Neural cell (in vitro differentiated cells): Measurements from ENCODE around the gene CCDC30. TPM values are rescaled to one million over a fixed set of nuclear protein-coding genes. Genes with fewer than 3 reads are reported as not detected.

Source experiments
- H2AFZ ChIP-seq: fragments of 200-600, 300-800 bp; sonication (generic), shearing (Covaris generic); 2 replicates; pipeline ENCODE4 v1.6.0; 2014; ENCODE audit warnings: low read depth, mild to moderate bottlenecking, antibody characterized with exemption, low read length, moderate library complexity
- H3F3A ChIP-seq: fragments of 200-600 bp; shearing (Covaris generic); 2 replicates; pipeline ENCODE4 v1.6.1; 2016; ENCODE audit warnings: mild to moderate bottlenecking, moderate library complexity, mixed read lengths, antibody characterized with exemption, low read length; ENCODE audit not compliant: insufficient read depth, poor library complexity, severe bottlenecking
- H3K27ac ChIP-seq: fragments of 200-600, 300-800 bp; sonication (generic), shearing (Covaris generic); 2 replicates; pipeline ENCODE4 v1.5.1; 2014; ENCODE audit warnings: mild to moderate bottlenecking, low read length, moderate library complexity
- H3K27me3 ChIP-seq: fragments of 300-800, 200-600 bp; sonication (generic), shearing (Covaris generic); 2 replicates; pipeline ENCODE4 v1.6.0; 2014; ENCODE audit warnings: mild to moderate bottlenecking, low read depth, low read length, moderate library complexity; ENCODE audit not compliant: insufficient read depth
- H3K36me3 ChIP-seq: fragments of 300-800, 200-600 bp; sonication (generic), shearing (Covaris generic); 2 replicates; pipeline ENCODE4 v1.5.1; 2014; ENCODE audit warnings: mild to moderate bottlenecking, antibody characterized with exemption, low read length, moderate library complexity; ENCODE audit not compliant: insufficient read depth
- H3K4me2 ChIP-seq: fragments of 300-800, 200-600 bp; sonication (generic), shearing (Covaris generic); 2 replicates; pipeline ENCODE4 v1.6.0; 2014; ENCODE audit warnings: mild to moderate bottlenecking, low read length
- H3K4me3 ChIP-seq: fragments of 300-800, 200-600 bp; sonication (generic), shearing (Covaris generic); 2 replicates; pipeline ENCODE4 v1.5.1; 2014; ENCODE audit warnings: mild to moderate bottlenecking, low read length, moderate library complexity
- H3K79me2 ChIP-seq: fragments of 200-600 bp; shearing (Covaris generic); replicated peaks from 2 replicates; pipeline ENCODE4 v1.6.0; 2014; ENCODE audit warnings: mild to moderate bottlenecking, low read length, moderate library complexity; ENCODE audit not compliant: insufficient read depth
- H3K9ac ChIP-seq: fragments of 300-800, 200-600 bp; sonication (generic), shearing (Covaris generic); 2 replicates; pipeline ENCODE4 v1.6.1; 2016; ENCODE audit warnings: mild to moderate bottlenecking, low read length, mixed read lengths
- H3K9me2 ChIP-seq: fragments of 200-600 bp; shearing (Covaris generic); 2 replicates; pipeline ENCODE4 v1.6.1; 2016; ENCODE audit warnings: mild to moderate bottlenecking, low read length, mixed read lengths; ENCODE audit not compliant: insufficient read depth
- H3K9me3 ChIP-seq: fragments of 200-600, 300-800 bp; sonication (generic), shearing (Covaris generic); 2 replicates; pipeline ENCODE4 v1.6.1; 2016; ENCODE audit warnings: mild to moderate bottlenecking, mixed run types, low read length, moderate library complexity, mixed read lengths
- H4K20me1 ChIP-seq: fragments of 200-600 bp; shearing (Covaris generic); 2 replicates; pipeline ENCODE4 v1.6.1; 2016; ENCODE audit warnings: mild to moderate bottlenecking, mixed run types; ENCODE audit not compliant: insufficient read depth
- CTCF ChIP-seq: fragments of 450-650 bp; IDR thresholded peaks from 2 replicates; pipeline ENCODE4 v1.5.1; 2014; ENCODE audit warnings: antibody characterized with exemption, mild to moderate bottlenecking, moderate library complexity; ENCODE audit not compliant: poor library complexity, severe bottlenecking
- EP300 ChIP-seq: fragments of 450-650 bp; conservative IDR thresholded peaks from 2 replicates; pipeline ENCODE4 v1.6.1; 2014; ENCODE audit warnings: antibody characterized with exemption, mild to moderate bottlenecking, moderate library complexity; ENCODE audit not compliant: poor library complexity, severe bottlenecking
- EZH2 ChIP-seq: fragments of 200-600, 300-800 bp; shearing (Covaris generic), sonication (generic); IDR thresholded peaks from 2 replicates; pipeline ENCODE4 v1.6.1; 2014; ENCODE audit warnings: antibody characterized with exemption, low read length, borderline replicate concordance, mild to moderate bottlenecking; ENCODE audit not compliant: insufficient read depth, poor library complexity, severe bottlenecking
- MXI1 ChIP-seq: fragments of 450-650 bp; conservative IDR thresholded peaks from 2 replicates; pipeline ENCODE4 v1.6.1; 2014; ENCODE audit warnings: antibody characterized with exemption, mild to moderate bottlenecking; ENCODE audit not compliant: poor library complexity, severe bottlenecking
- POLR2AphosphoS5 ChIP-seq: IDR thresholded peaks from 2 replicates; pipeline ENCODE4 v1.6.1; 2012
- RAD21 ChIP-seq: fragments of 450-650 bp; conservative IDR thresholded peaks from 2 replicates; pipeline ENCODE4 v1.6.1; 2014; ENCODE audit warnings: antibody characterized with exemption, mild to moderate bottlenecking, moderate library complexity
- REST ChIP-seq: IDR thresholded peaks from 2 replicates; pipeline ENCODE4 v1.6.1; 2012; ENCODE audit warnings: borderline replicate concordance
- SMC3 ChIP-seq: fragments of 450-650 bp; conservative IDR thresholded peaks from 2 replicates; pipeline ENCODE4 v1.6.1; 2014; ENCODE audit warnings: antibody characterized with exemption, mild to moderate bottlenecking, moderate library complexity; ENCODE audit not compliant: poor library complexity
- TAF1 ChIP-seq: IDR thresholded peaks from 2 replicates; pipeline ENCODE4 v1.6.1; 2012; ENCODE audit warnings: low read depth
- polyA plus RNA-seq: library from polyadenylated mRNA; depleted of rRNA; stranded (reverse); fragments of >200 nt; gene quantifications from 2 replicates; pipeline ENCODE4 v1.2.3, GENCODE V29; 2014

Gene CCDC30
- polyA plus RNA-seq, 1 donor from 2014 or later: 13.2 TPM

- no peak for TF ChIP-seq RAD21
- TF ChIP-seq SMC3: no peak
- no peak for TF ChIP-seq EP300
- no peak for TF ChIP-seq REST
- no peak for TF ChIP-seq MXI1
- no peak for TF ChIP-seq POLR2AphosphoS5
- TF ChIP-seq EZH2: no peak
- no peak for TF ChIP-seq TAF1
- TF ChIP-seq CTCF: no peak
- peaks cover 33% of the 10 kb centered on the region for H4K20me1 ChIP-seq
Measured at GRCh38 chr1:42686418-42686817, 223.3 kb downstream of the CCDC30 start.

GRCh38 chr1:42689912-42690311 is 226.8 kb downstream of the CCDC30 start:
- Histone ChIP-seq H3K9ac (no peak overlapping the region), H3K79me2 (peaks cover 95% of the 10 kb centered on the region), H3K27me3 (no peaks in the 10 kb centered on the region), H3K36me3 (no peaks in the 10 kb centered on the region), H4K20me1 (peaks cover 28% of the 10 kb centered on the region), H3K27ac (no peak overlapping the region), H3K4me3 (no peak overlapping the region), H2AFZ (no peak overlapping the region), H3K4me2 (no peak overlapping the region), H3K9me3 (no peaks in the 10 kb centered on the region), H3K9me2 (no peaks in the 10 kb centered on the region), H3F3A (no peaks in the 10 kb centered on the region)
- TF ChIP-seq RAD21 (no peak), EP300 (no peak), CTCF (no peak), TAF1 (no peak), MXI1 (no peak), REST (no peak), SMC3 (no peak), EZH2 (no peak), POLR2AphosphoS5 (no peak)

More at GRCh38 chr1:42686418-42686817, 223.3 kb downstream of the CCDC30 start:
- Histone ChIP-seq H3K9ac (no peak overlapping the region), H3K4me3 (peak overlapping the region; percentile 77), H3K27me3 (no peaks in the 10 kb centered on the region), H3K9me3 (no peaks in the 10 kb centered on the region), H3K27ac (no peak overlapping the region), H3K36me3 (no peaks in the 10 kb centered on the region), H3K4me2 (no peak overlapping the region), H3K9me2 (no peaks in the 10 kb centered on the region), H3K79me2 (peaks cover 83% of the 10 kb centered on the region), H3F3A (no peaks in the 10 kb centered on the region), H2AFZ (no peak overlapping the region)
